Right ventricle myocardium superior (tissue), 1 donor: Measurements from ENCODE around the gene PREX1. TPM values are rescaled to one million over a fixed set of nuclear protein-coding genes. Genes with fewer than 3 reads are reported as not detected.

Source experiments
- ATAC-seq: fragments of 200-7000 bp; cut with Tn5 transposase; one replicate; pipeline ENCODE4 v1.9.1; 2020; ENCODE audit warnings: mild to moderate bottlenecking; ENCODE audit not compliant: poor library complexity
- DNase-seq: peaks from one replicate; pipeline ENCODE4 v3.0.0-alpha.2; 2020
- intact Hi-C: fragments of 100-400 bp; cut with DNase I; formaldehyde crosslinking; loops from one replicate; pipeline ENCODE4 v1.11.2; 2022
- total RNA-seq: library from RNA; stranded (reverse); fragmentation: NEBNext Ultra II Directional; extraction: Animal tissue kit (Norgen Biotek cat#: 25700); gene quantifications from one replicate; pipeline ENCODE4 v1.2.1, GENCODE V29; 2021
- donor health status: DM: no; HTN: yes; CAD: no; lungs with severe emphysema.

The PREX1 gene
- total RNA-seq, 1 donor from 2014 or later, result 10.3 TPM

DNA sequence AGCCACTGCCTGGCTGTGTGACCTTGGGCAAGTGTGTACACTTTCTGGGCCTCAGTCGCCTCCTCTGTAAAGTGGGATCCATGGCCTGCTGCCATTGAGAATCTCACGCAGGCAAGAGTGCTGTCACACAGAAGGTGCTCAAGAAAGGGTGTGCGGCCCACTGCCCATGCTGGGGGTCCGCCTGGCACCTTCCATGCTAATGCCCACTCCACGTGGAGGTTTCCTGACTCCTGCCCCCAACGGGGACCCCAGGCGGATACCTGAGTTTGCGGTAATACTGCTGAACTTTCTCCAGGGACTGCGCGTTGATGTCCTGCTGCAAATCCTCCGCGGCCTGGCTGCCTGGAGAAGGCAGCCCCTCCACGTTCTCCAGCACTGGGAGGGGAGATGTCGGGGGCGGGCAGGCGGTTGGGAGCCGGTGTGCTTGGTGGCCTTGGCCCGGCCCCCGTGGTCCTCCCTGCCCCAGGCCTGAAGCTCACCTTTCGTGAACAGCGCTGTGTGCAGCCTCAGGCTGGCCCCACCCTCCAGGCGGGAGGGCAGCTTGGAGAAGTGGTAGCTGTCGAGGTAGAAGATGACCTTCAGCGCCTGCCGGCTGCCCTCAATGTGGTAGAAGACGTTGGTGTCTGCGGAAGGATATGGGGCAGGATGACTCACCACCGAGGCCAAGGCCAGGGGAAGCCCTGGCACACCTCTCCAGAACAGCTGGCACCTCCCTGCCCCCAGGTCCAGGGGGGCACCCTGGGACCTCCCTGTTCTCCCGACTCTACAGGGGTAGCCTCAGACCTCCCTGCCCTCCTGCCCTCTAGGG lies 195.6 kb downstream of the PREX1 start:
- ATAC-seq (no peak), DNase-seq (no peak)
- intact Hi-C loops, result no loop called here

DNA sequence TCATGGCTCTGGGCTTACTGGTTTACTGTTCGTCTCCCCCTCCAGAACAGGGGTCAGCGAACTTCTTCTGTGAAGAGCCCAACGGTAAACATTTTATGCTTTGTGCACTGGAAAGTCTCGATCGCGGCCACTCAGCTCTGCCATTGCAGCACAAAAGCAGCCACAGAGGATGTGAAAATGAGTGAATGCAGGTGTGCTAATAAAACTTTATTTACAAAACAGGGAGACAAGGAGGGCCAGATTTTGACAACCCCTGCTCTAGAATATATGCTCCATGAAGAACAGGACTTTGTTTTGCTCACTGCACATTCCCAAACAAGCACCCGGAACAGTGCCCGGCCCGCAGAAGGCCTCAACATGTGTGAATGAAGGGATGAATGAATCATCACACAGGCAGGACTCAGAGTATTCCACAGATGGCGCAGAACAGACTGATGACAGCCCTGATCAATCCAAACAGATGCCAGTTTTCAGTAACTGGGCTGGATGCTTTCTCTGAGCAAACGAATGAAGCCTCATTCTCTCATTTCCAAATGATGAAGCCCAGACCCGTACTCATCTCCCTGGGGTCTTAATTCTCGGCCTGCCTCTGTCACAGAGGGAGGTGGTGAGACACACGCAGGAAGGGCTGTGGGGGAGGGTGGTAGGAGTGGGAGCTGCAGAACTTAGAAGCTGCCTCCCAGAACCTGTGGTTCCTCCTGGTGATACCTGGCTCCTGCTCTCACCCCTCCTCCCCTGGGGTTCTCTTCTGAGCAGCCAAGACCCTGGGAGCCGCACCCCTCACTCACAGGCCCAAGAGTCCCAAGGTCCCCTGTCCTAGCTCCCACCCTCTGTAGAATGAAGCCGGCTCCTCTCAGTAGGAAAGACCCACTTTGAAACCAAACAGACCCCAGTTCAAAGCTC lies 196.4 kb downstream of the PREX1 start:
- intact Hi-C loops, result no loop called here
- ATAC-seq (no peak), DNase-seq (no peak)

DNA sequence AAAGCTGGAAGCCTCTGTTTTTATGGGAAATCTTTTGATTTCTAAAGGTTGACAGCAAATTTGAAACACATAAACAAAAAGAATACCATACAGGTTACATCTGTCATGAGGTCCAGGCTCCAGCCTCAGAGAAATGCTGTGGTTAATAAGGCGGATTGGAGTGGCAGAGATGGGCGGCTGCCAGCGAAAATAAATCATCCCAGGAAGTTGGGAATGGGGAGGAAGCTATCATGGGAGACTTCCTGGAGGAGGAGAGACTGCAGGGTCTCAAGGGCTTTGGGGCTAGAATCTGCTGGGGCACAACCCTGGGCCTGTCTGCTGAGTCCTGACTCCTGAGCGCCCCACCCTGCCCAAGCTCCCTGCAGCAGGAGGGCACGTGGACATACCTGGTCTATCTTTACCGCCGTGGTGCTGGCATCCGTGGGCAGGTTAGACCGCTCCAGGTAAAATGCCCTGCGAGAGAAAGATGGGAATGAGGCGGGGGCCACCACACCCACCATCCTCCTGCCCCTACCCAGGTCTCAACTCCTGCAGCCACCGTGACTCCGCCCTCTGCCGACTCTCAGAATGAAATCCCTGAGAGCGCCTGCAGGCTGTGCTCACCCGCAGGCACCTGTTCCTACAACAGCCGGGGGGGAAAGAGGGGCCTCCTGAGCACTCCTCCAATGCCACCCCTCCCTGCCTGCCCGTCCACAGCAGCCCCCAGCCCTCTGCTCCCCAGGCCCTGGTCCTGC lies 197.3 kb downstream of the PREX1 start:
- no peak for ATAC-seq
- DNase-seq, result no peak
- intact Hi-C loops, result no loop called here

DNA sequence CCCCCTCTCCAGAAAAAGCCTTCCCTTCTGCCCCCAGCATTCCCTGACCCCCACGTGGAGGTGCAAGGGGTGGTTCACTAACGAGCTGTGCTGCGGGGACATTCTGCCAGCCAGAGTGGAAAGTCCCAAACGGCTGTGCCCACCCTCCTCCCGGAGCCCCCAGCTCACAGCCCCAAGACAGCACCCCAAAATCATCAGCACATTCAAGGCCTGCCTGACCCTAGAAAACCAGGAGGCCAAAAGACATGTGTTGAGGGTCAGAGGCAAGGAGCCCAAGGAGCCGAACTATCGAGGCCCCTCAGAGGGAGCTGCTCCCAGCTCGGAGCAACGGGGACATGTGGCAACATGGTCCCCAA lies 197.9 kb downstream of the PREX1 start:
- intact Hi-C loops, result no loop called here
- ATAC-seq (no peak), DNase-seq (no peak)

DNA sequence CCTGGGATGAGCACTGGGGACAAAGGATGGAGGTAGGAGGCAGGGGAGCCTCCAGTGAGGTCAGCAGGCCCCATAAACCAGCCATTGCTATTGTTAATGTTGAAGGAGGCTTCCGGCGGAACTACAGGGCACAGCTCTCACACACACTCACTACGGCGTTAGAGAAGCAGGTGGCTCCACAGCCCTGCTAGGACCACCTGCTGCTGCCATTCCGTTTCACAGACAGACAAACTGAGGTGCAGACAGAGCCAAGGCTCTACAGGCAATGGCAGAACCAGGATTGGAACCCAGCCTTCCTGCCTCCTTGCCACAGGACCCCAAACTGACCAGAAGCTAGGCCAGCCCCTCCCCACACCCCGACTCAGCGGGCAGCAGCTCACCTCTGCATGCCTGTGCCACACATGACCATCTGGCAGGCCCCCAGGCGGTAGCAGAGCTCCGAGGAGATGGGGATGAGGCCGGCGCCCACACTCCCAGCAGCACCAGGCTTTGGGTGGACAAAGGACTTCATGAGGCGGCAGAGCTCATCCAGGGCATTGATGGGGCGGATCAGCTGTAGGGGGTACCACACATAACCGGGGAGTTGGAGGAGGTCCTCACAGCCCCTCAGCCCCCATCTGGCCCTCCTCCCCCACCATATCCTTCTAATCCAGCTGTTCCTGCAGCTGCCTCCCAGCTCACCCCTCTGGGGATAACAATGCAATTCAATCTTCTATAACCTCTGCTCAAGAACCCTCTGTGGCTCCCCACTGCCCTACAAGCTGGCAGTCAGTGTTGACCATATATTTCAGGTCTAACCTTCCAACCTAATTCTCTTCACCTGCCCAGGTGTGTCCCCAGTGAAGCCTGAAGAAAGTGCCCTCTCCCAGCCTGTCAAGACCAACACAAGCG lies 198.5 kb downstream of the PREX1 start:
- intact Hi-C loops, result no loop called here
- DNase-seq (no peak), ATAC-seq (no peak)

DNA sequence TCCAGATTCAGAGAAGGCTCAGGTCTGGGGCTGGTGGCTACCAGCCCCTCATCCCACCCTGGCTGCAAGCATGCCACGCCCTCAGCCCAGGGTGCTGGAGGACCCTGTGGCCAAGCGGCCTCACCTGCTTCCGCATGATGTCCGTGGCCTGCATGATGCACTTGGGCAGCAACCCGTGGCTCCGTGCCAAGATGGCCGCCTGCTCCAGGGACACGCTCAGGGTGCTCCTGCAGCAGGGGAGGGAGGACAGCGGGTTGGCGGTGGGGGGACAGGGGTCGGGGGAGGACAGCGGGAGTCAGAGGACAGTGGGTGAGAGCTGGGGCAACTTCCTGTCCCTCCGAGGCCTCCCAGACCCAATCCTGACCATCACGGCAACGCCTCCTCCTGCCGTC lies 200.1 kb downstream of the PREX1 start:
- ATAC-seq, result no peak
- no peak for DNase-seq
- intact Hi-C loops, result no loop called here

DNA sequence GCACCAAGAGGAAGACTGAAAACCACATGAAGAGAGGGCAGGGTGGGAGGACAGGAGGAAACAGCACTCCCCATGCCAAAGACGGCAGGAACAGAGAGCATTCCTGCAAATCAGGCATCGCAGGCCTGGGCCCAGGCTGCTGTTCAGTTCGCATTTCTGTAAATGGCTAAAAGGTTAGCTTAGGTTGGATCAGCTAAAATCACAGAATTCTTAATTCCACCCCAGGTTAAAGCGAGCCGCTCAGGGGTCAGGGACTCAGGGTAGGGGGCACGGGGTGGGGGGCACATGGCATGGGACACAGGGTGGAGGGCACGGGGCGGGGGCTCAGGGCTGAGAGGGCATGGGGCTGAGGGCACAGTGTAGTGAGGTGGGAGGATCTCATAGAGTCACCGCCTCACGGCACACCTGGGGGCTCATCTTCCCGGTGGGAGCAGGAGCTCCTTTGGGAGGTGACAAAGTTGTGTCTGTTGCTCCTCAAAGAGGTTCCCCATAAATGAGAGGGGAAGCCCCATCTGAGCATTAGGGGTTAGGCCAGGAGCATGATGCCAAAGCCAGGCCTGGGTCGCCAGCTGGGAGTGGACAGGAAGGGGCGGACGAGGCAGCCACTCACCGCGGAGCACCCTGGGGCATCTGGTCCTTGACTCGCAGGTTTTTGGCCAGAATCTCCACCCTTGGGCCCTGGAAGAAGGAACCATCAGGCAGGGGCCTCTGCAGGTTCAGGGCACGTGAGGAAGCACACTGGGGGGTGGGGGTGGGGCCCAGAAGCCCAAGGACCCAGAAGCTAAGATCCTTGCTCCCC lies 200.7 kb downstream of the PREX1 start:
- no peak for DNase-seq
- ATAC-seq, result no peak
- intact Hi-C loops, result no loop called here

DNA sequence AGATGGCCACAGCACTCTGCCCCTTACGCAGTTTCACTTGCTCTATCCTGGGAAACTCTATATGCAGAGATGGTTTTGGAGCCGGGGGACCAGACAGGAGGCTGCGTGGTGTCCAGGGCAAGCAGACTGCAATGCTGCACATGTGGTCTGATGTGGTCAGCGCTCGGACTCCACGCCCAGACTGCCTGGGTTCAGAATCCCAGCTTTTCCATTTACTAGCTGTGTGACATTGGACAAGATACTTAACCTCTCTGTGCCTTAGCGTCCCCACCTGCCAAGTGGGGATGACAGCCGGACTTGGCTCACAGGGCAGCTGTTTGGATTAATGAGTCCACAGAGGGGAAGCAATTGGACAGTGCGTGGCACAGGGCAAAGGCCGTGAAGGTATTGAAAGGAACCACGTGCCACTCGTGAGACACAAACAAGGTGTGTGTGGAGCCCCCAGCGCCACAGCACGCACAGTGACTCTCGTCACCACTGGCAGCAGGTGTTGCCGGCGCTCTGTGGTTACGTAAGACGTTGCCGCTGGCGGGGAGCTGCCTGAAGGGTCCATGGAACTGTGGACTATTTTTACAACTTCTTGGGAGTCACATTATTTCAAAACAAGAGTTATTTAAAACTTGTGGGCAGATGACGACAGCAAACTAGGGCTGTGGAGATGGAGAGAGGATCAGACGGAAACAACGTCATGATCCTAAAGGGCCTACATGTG lies 201.4 kb downstream of the PREX1 start:
- intact Hi-C loops, result no loop called here
- no peak for DNase-seq
- ATAC-seq, result no peak

DNA sequence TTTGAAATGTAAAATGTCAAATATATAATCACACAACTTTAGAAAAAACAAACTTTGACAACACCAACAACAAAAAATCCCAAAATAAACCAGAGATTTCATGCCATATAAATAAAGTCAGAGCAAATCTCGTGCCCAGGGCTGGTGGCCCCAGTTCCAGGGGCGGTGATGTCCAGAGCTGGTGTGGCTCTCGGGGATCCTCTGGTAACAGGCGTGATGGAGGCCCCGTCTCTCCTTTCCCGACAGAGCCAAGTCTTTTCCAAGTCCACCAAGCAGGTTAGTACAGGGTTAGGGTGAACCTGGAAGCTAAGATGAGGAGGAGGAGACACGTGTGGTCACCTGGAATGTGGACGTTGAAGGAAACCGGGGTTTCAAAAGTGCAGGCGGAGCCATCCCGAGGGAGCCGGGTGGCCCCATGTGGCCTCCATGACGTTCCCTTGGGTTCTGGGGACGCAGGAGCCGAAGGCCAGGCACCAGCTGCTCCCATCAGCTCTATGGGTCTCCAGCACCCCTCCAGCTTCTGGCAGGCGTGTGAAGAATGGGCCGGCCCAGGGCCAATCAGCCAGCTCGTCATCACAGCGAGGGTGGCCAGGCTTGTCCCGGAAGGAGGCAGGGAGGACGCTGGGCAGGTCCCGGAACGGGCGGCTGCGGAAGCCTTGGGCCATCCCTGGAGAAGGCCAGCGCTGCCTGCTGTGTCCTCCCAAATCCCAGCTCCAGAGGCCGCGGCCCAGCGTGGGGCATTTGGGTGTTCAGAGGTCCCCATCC lies 202.5 kb downstream of the PREX1 start:
- intact Hi-C loops, result no loop called here
- ATAC-seq (no peak), DNase-seq (no peak)

DNA sequence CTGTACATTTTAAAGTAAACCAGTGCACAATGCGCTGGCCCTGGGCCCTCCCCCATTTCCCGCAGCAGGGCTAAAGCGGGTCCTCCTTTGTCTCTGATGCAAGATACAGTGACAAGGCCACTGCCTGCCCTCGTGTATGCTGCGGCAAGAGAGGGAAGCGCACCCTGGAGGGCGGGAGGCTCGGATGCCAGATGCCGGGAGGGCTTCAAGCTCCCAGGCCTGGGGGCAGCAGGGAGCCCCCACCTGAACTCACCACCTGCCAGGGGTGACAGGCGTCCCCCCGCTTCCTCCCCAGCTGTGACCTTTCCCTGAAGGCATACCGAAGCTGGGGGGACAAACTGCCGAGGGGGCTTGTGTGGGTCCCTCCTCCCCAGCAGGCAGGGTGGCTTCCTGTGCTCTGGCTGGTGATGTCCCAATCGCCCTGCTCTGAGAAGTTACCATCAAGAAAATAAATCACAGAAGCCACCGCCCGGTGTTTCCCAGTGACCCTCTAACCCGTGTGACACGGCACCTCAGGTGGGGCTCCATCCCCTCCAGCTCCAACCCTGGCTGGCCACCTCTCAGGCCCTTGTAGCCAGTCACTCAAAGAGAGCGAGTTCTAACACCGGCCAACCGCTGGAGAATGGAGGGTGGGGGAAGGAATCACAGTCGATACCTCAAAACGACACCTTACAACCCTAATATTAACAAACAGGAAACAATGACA lies 203.3 kb downstream of the PREX1 start:
- intact Hi-C loops, result loop anchor here (5.0 kb wide), 2 partner anchors 947 to 962 kb away; no protein-coding TSS in a partner anchor
- DNase-seq, result no peak
- ATAC-seq, result no peak

DNA sequence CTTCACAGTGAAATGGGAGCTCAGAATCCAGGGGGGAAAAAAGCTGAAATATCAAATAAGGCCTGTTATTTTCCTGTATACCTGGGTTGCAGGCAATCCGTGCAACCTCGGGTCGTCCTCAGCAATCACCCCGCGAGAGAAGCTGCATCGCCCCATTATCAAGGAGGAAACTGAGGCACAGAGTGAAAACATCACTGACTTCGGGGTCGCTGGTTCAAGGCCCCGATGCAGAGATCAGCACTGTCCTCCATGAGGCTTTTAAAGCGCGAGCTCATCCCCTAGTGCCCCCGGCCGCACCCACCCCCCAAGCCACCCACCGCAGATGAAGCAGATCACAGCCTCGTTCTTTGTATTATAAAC lies 203.9 kb downstream of the PREX1 start:
- no peak for DNase-seq
- ATAC-seq, result no peak
- intact Hi-C loops, result loop anchor here (5.0 kb wide), 2 partner anchors 947 to 962 kb away; no protein-coding TSS in a partner anchor

DNA sequence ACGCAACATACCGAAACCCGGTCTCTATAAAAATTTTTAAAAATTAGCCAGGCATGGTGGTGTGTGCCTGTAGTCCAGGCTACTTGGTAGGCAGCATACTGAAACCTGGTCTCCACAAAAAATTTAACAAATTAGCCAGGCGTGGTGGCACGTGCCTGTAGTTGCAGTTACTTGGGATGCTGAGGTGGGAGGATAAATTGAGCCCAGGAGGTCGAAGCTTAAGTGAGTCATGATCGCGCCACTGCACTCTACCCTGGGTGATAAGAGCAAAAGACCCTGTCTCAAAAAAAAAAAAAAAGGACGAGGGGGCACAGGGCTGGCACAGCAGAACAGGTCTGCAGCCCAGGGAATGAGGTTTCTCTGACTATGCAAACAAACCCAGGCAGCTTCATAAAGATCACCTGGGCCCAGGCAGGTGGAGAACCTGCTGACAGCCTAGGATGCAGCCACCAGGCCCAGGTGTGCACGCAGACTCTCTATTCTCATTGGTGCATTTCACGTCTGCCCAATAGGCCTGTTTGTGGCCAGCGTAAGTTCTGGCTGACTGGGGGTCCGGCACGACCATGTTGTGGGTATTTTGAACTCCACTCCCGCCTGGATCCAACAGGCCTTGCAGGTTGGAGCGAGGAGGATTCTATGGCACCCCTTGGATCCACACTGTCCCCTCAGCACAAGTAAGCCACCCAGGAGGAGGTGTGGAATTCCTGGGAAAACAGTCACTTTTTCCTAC lies 204.5 kb downstream of the PREX1 start:
- DNase-seq (no peak), ATAC-seq (no peak)
- intact Hi-C loops, result loop anchor here (5.0 kb wide), 2 partner anchors 946 to 961 kb away; no protein-coding TSS in a partner anchor

DNA sequence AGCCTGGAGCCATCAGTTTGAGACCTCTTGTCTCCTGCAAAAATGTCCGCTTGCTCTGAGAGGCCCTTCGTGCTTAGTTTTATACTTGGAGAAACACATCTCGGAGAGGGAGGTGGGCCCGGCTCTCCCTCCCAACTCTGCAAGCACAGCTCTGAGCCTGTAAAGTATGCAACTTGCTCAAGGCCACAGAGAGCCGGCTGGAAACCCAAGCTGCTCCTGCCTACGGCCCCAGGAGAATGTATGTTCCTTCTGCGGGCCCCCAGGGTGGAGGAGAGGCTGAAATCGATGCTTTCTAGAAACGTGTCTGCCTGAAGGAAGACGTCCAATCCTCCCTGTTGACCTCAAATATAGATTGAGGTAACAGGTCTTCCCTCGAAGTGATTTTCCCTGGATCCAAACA lies 205.4 kb downstream of the PREX1 start:
- intact Hi-C loops, result loop anchor here (5.0 kb wide), 2 partner anchors 945 to 960 kb away; no protein-coding TSS in a partner anchor
- no peak for ATAC-seq
- no peak for DNase-seq

DNA sequence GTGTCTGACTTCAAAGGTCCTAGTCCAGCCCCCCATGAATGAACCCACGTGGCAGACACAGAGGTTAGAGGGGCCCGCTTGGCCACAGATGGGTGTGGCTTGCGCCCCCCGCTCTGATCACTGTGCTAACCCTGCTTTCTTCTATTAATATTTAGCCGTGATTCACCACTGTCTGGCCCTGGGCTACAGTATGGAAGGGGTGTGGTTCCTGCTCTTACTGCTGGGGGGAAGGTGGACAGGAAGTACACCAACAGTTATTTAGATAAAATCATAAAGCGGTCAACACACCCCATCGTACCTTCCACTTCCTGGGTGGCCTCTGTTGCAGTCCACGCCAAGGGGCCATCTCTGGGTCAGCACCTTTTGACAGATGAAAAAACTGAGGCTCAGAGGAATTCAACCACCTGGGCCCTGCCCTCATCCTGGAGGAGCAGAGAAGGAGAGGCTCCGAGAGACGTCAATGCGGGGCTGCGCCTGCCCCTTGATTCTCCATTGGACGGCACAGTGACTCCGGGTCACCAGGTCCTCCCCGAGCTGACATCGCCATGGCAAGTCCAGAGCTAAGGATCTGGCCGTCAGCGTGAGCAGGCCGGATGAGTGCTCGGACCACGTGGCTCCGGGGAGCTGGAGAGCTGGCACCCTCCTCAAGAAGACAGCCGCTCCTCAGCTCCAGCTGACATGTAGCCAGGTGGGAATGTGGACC lies 206.3 kb downstream of the PREX1 start:
- ATAC-seq, result no peak
- intact Hi-C loops, result loop anchor here (2.0 to 5.0 kb wide), 3 partner anchors 835 to 959 kb away; no protein-coding TSS in a partner anchor
- no peak for DNase-seq
